GM21515 (cell line): ENCODE results near the gene POM121C.
"Not testable (repeated sequence)": the region's sequence is repeated elsewhere in the genome, so short reads cannot be mapped to it uniquely, and the experiment has no call there.

ENCODE experiments used
- ATAC-seq: cut with Tn5 transposase; IDR thresholded peaks from one replicate; pipeline ENCODE4 v1.9.1; 2021; ENCODE audit not compliant: unreplicated experiment

Gene POM121C

DNA sequence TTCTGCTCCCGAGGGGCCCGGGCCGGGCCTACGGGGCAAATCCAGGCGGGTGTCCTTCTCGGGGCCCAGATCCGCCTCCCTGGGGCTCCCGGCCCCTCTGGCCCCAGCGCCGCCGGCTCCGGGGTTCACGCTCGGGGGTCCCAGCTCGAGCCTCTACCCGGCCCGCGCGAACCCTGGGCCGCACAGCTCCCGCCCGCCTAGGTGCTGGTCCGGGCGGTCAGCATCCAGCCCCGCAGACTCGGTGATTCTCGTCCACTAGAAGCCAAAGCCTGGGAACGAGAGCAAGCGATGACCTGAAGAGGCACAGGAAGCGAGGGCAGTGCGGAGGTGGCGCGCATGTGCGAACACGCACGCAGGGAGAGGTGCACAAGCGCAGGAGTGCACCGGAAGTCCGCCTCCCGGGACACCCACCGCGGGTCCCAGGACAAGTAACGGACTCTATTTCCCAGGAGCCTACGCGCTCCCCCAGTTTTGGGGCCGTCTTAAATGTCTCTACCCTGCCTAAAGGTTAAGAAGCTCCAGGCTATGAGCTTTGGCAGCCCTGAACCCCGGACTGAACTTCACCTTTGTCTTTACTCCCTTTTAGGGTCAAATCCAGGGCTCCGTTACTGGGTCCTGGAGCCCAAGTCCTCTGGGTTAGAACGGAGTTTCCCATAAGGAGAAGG, at the start of gene POM121C:
POM121C (minus strand) TSS at position 321 of the 665 bp plus-strand sequence. CDS start 44,803 bp downstream, outside the sequence.
- ATAC-seq = peak; percentile 99

- no peak for ATAC-seq
These were observed 48.7 kb upstream of the POM121C start for GRCh38 chr7:75534727-75535307.

- no peak for ATAC-seq
These were observed 47.8 kb upstream of the POM121C start for GRCh38 chr7:75533926-75534325.

GRCh38 chr7:75532639-75533038, 46.5 kb upstream of the POM121C start:
- no peak for ATAC-seq

GRCh38 chr7:75531359-75531821, 45.3 kb upstream of the POM121C start:
- no peak for ATAC-seq

DNA sequence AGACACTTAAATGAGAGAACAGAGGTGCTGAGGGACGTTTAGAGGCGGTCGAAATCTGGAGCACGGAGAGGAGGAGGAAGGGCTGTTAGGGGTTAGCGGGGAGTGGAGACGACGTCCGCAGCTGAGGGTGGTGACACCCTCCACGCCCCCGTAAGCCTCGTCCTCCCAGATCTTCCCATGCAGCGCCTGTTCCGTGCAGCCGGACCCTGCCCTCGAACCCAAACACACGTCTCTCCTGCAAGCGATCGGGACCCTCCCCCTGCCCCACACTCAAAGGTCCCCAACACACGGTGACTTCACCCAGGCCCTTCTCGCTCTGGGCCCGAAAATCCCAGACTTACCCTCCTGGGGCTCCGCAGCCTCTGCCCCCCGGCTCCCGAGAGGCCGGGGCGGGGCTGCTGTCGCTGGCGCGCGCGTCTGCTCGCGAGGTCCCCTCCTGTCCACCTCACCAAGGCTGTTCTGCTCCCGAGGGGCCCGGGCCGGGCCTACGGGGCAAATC, 41.2 kb upstream of the POM121C start:
- ATAC-seq = not testable (repeated sequence)

DNA sequence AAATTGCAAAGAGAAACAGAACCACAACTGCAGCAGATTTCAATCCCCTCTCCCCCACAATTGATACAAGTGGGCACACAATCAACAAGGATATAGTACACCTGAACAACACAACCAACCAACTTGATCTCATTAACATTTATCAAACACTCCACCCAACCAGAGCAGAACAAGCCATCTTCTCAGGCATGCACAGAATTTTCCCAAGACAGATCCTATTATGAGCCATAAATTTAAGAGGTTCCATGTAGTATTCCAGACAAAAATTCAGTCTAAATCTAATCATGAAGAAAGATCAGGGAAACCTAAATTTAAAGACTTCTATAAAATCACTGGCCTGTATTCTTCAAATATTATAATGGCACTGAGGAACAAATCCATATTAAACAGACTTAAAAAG, 35.6 kb upstream of the POM121C start:
- ATAC-seq = not testable (repeated sequence)

- ATAC-seq = not testable (repeated sequence)
These were observed 32.7 kb upstream of the POM121C start for GRCh38 chr7:75518842-75519241.

- not testable (repeated sequence) for ATAC-seq
These were observed 22.9 kb upstream of the POM121C start for GRCh38 chr7:75509033-75509432.

DNA sequence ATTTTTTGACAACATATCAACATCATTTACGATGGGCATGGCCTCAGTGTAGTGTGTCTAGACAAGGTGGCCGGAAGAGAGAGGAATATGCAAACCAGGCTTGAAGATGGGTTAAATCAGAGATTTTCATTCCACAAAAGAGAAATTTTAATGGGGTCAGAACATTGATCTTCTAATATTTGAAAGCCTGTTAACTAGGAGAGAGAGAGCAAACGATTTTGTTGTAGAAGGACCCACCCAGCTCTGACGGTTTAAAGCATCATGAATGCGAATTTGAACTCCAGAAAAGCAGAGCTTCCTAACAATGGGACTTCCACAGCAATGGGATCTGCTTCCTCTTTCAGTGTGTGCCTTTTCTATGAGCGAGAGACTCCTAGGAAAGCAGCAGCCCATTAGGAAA, 5.9 kb upstream of the POM121C start, which contains the start of gene SPDYE5:
SPDYE5 (plus strand) TSS at position 301 of the 400 bp plus-strand sequence. CDS start 1,728 bp downstream, outside the sequence.
- ATAC-seq = not testable (repeated sequence)

DNA sequence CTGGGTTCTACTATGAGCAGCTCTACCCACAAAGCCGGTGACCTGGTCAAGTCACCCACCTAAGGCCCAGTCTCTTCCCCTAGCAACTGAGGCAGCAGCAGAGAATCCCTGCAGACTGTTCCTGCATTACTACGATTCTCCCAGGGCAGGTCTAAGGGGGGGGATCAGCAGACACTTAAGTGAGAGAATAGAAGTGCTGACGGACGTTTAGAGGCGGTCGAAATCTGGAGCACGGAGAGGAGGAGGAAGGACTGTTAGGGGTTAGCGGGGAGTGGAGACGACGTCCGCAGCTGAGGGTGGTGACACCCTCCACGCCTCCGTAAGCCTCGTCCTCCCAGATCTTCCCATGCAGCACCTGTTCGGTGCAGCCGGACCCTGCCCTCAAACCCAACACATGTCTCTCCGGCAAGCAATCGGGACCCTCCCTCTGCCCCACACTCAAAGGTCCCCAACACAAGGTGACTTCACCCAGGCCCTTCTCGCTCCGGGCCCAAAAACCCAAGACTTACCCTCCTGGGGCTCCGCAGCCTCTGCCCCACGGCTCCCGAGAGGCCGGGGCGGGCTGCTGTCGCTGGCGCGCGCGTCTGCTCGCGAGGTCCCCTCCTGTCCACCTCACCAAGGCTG, 632 bp downstream of the POM121C start:
- ATAC-seq = not testable (repeated sequence)

- not testable (repeated sequence) for ATAC-seq
These were observed 5.8 kb downstream of the POM121C start for GRCh38 chr7:75480313-75480712.

DNA sequence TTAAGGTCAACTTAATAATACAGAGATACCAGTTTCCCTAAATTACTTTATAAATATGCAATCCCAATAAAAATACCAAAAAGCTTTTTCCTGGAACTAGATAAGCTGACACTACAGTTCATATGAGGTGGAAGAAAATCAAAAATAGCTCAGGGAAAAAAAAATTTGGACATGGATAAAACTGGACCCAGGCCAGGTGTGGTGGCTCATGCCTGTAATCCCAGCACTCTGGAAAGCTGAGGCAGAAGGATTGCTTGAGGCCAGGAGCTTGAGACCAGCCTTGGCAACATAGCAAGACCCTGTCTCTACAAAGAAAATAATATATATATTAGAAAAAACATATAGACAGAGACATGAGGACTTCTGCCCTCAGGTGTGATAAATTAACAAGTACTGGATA, 8.6 kb downstream of the POM121C start:
- ATAC-seq = not testable (repeated sequence)

- ATAC-seq = not testable (repeated sequence)
These were observed 15.9 kb downstream of the POM121C start for GRCh38 chr7:75470166-75470565.

DNA sequence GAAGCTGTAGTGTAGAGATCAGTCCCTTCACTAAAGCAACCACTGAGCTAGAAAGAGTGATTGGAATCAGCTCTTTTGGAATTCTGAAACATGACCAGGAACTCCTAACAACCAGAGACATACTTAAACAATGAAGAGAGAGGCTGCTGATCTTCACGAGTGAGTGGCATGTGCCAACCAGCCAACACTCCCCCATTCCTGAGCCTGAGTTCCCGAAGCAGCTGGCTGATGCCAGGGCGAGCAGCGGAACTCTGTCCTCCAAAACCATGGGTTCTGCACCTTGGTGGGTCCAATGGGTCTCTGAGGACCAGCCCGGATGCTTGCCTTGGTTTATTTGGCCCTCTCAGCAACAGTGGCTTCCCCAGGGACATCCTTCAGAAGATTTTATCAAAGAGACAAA, 25.6 kb downstream of the POM121C start:
- not testable (repeated sequence) for ATAC-seq

DNA sequence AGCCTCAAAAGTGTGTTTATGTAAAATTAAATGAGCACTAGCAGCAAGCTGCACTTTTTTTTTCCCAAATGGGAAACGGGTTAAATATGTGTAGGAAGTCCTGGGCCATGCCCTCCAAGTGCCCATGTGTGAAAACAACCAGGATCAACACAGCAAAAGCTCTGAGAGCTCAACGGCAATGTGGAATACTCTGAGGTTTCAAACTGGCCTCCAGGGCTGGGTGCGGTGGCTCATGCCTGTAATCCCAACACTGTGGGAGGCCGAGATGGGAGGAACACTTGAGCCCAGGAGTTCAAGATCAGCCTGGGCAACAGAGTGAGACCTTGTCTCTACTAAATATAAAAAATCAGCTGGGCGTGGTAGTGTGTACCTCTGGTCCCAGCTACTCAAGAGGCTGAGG, 28.1 kb downstream of the POM121C start:
- not testable (repeated sequence) for ATAC-seq

DNA sequence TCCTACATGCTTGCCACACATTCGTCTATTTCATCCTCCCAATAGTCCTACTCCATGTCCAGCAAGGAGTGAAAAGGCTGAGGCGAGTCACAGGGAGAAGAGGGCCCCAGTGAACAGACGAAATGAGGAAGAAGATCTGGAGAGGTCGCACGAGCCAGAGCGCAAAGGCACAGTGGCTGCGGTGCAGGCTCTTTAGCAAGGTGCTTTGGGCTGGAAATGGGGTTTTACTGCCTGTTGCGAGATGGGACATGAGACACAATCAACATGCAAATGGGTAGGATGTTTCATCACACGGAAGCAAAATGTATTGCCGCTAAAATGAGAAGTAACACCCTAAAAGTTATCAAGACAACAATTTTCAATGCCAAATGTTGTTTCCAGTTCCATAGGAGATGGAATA, 29.7 kb downstream of the POM121C start:
- ATAC-seq = not testable (repeated sequence)

DNA sequence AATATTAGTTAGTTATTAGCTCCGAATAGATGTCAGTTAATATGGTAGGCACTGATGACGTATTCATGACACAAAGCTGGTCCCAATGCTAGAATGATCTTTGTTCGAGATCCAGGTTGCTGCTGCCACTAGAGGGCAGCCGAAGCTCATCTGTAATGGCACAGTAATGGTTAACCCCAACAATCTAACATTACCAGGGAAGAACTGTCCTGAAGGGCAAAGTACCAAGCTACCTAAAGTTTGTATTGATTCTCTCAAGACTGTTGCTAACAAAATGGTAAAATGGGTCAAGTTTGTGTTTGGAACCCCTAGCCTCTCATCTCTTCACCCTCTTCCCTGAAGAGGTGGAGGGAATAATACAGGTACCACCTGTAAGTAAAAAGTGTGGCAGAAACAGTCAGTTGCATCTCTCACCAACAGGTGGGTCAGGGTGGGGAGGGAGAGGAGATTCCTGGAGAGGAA, 33.6 kb downstream of the POM121C start:
- not testable (repeated sequence) for ATAC-seq

DNA sequence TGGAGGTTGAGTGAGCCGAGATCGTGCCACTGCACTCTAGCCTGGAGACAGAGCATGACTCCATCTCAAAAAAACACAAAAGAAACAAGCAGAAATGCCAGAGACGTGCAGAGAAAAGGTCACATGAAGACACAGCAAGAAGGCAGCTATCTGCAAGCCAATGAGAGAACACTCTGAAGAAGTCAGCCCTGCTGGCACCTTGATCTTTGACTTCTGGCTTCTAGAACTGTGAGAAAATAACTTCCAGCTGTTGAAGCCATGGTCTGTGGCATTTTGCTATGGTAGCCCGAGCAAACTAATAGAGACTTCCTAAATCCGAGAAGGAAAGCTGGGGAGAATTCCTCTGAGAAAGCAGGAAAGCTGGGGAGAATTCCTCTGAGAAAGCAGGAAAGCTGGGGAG, 36.2 kb downstream of the POM121C start:
- not testable (repeated sequence) for ATAC-seq

DNA sequence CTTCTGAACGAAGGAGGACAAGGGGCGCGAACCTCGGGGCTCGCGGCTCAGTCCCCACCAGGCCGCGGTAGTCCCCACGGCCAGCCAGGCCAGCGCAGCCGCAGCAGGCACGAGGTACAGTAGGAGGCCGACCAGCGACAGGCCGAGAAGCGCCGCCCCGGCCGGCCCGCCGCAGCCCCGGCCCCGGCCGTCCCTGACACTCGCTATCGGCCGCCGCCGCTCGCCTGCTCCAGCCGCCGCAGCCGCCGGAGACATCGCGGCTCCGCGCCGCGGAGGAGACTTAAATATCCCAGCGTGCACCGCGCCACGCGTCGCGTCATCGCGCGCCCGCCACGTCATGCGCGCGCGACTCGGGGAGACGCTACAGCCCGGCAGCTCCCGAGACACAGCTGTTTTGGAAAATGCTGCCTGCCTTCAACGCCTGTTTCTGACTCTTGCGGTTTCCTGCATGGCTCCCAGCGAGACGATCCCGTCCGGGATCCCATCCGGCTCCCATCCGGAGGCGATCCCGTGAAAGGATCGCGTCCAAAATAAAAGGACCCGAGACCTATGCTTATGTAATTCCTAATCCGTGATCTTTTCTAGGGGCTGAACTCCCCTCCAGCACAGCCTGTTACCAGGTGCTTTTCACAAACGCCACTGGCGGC, 43.5 kb downstream of the POM121C start:
- ATAC-seq = peak; percentile 73

DNA sequence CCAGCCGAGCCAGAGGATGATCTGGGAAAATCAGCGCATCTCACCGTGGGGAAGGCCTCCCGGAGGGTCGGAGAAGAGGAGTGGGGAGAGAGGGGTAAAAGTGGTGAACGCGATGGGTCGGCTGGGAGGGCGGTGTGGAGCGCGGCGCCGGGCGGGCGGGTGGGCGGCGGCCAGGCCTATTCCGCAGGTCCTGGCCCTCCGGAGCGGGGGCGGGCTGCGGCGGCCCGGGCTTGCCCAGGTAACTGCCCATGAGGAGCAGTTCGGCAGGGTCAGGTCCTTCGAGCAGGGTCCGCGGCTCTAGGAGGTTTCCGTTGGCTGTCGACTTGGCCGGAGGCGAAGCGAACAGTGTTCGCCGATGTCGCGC, 44.0 kb downstream of the POM121C start:
- ATAC-seq = not testable (repeated sequence)
